Panc1 (cell line): ENCODE results near the gene ELMO1. TPM values are rescaled to one million over a fixed set of nuclear protein-coding genes. Genes with fewer than 3 reads are reported as not detected.

Experiments
- ATAC-seq: fragments of 200-7000 bp; cut with Tn5 transposase; 2 replicates; pipeline ENCODE4 v1.9.1; 2020; ENCODE audit warnings: mild to moderate bottlenecking, moderate library complexity
- BruUV-seq: library from RNA; stranded (reverse); fragments of 400-500 nt; replicated peaks from 2 replicates; lab custom pipeline; 2021; lab: Mats Ljungman, UMichigan
- CTCF ChIA-PET: fragments of 300-600 bp; sonication (Branson Sonifier 250); formaldehyde crosslinking; loops from one replicate; lab custom pipeline; 2022; ENCODE audit warnings: antibody characterized with exemption; lab: Charles Lee
- POLR2A ChIA-PET: fragments of 300-600 bp; sonication (Branson Sonifier 250); formaldehyde crosslinking; loops from one replicate; lab custom pipeline; 2022; ENCODE audit warnings: antibody characterized with exemption; lab: Charles Lee
- DNase-seq: peaks from one replicate; pipeline ENCODE4 v3.0.0-alpha.2; 2010; ENCODE audit warnings: low read depth, low spot score
- H3K27ac ChIP-seq: 2 replicates; pipeline ENCODE4 v1.5.1; 2011; ENCODE audit warnings: mild to moderate bottlenecking, low read length, inconsistent platforms
- H3K27me3 ChIP-seq: fragments of 200-500 bp; sonication (Bioruptor generic); 2 replicates; pipeline ENCODE4 v1.6.0; 2014; ENCODE audit warnings: low read length, inconsistent platforms; ENCODE audit not compliant: control insufficient read depth, insufficient read depth
- H3K36me3 ChIP-seq: fragments of 200-500 bp; sonication (Bioruptor generic); 2 replicates; pipeline ENCODE4 v1.5.1; 2014; ENCODE audit warnings: inconsistent platforms, mild to moderate bottlenecking, low read length, moderate library complexity; ENCODE audit not compliant: control insufficient read depth, insufficient read depth
- H3K4me1 ChIP-seq: 2 replicates; pipeline ENCODE4 v1.5.1; 2011; ENCODE audit warnings: inconsistent platforms, mild to moderate bottlenecking, low read length, moderate library complexity; ENCODE audit not compliant: control insufficient read depth, insufficient read depth
- H3K4me3 ChIP-seq, 2 experiments: 2 replicates each; pipeline ENCODE4 v1.5.1; 2011 to 2012; ENCODE audit warnings: low read depth in 2 of 2, low read length in 2 of 2, mild to moderate bottlenecking in 2 of 2, inconsistent platforms in 1 of 2, moderate library complexity in 1 of 2
- H3K9me3 ChIP-seq: fragments of 200-500 bp; sonication (Bioruptor generic); 2 replicates; pipeline ENCODE4 v1.5.1; 2014; ENCODE audit warnings: low read depth, mild to moderate bottlenecking, inconsistent platforms, low read length, moderate library complexity; ENCODE audit not compliant: control insufficient read depth, insufficient read depth
- CTCF ChIP-seq: fragments of 450-650 bp; IDR thresholded peaks from 2 replicates; pipeline ENCODE4 v1.5.1; 2017; ENCODE audit warnings: mild to moderate bottlenecking
- POLR2AphosphoS5 ChIP-seq: IDR thresholded peaks from 2 replicates; pipeline ENCODE4 v1.6.1; 2012; ENCODE audit warnings: mild to moderate bottlenecking, low read depth, low read length, moderate library complexity
- REST ChIP-seq, 2 experiments: IDR thresholded peaks; 2 replicates each; pipeline ENCODE4 v1.6.1; 2011 to 2012; ENCODE audit warnings: low read depth in 2 of 2, control low read depth in 1 of 2, low read length in 1 of 2, mild to moderate bottlenecking in 1 of 2, moderate library complexity in 1 of 2; ENCODE audit not compliant: insufficient read depth in 1 of 2
- SIN3A ChIP-seq: IDR thresholded peaks from 2 replicates; pipeline ENCODE4 v1.6.1; 2012; ENCODE audit warnings: low read depth, mild to moderate bottlenecking, low read length, moderate library complexity, borderline replicate concordance; ENCODE audit not compliant: insufficient read depth
- TCF7L2 ChIP-seq: IDR thresholded peaks from 2 replicates; pipeline ENCODE4 v1.6.1; 2011; ENCODE audit warnings: mild to moderate bottlenecking, low read depth, low read length, inconsistent platforms
- in situ Hi-C: cut with HindIII; loops from 2 replicates; pipeline ENCODE4 v1.10.0; 2016; ENCODE audit warnings: low sequenced_read_pairs, low pct_unique_long_range_greater_than_20kb
- intact Hi-C: fragments of 100-400 bp; cut with micrococcal nuclease; formaldehyde crosslinking; loops from one replicate; pipeline ENCODE4 v1.10.0; 2022; ENCODE audit not compliant: unreplicated experiment
- total RNA-seq: library from RNA; stranded (reverse); gene quantifications from one replicate; pipeline ENCODE4 v1.2.1, GENCODE V29; 2021; ENCODE audit not compliant: unreplicated experiment

Gene ELMO1
- total RNA-seq, 1 experiment from 2014 or later, result 0.80 TPM

- POLR2A ChIA-PET, result no interaction called here
- BruUV-seq, result no TSS peak
- intact Hi-C loops, result no loop called here
- ATAC-seq (no peak), DNase-seq (no peak)
- Histone ChIP-seq H3K27me3 (no peaks in the 10 kb centered on the region), H3K4me3 (no peak overlapping the region), H3K4me1 (no peaks in the 10 kb centered on the region), H3K27ac (no peak overlapping the region), H3K9me3 (peaks cover 16% of the 10 kb centered on the region; the same call in 1 of the 2 replicates), H3K36me3 (no peaks in the 10 kb centered on the region)
- in situ Hi-C loops, result no loop called here
- TF ChIP-seq CTCF, result no peak
- TF ChIP-seq SIN3A, result no peak
- TF ChIP-seq TCF7L2, result no peak
- CTCF ChIA-PET, result no interaction called here
Observed at GRCh38 chr7:36819639-36820038, 629.0 kb downstream of the ELMO1 start.

GRCh38 chr7:36814311-36814710 is 634.4 kb downstream of the ELMO1 start:
- H3K9me3 ChIP-seq, result peaks cover 16% of the 10 kb centered on the region; the same call in 1 of the 2 replicates
- POLR2A ChIA-PET, result no interaction called here
- BruUV-seq, result no TSS peak
- CTCF ChIA-PET, result no interaction called here
- no peak for DNase-seq
- H3K27ac ChIP-seq, result no peak overlapping the region
- intact Hi-C loops (no loop called here), in situ Hi-C loops (no loop called here)
- H3K4me3 ChIP-seq, result no peak overlapping the region
- ATAC-seq, result no peak
- no peaks in the 10 kb centered on the region for H3K4me1 ChIP-seq
- no peak for TF ChIP-seq POLR2AphosphoS5
- TF ChIP-seq SIN3A, result no peak
- TF ChIP-seq CTCF, result no peak
- no peak for TF ChIP-seq TCF7L2
- TF ChIP-seq REST (IDR thresholded peaks at IDR 0.05; ENCODE audit: insufficient read depth in 1 of 2, low read depth in 2 of 2, low read length in 1 of 2), result no peak
- no peaks in the 10 kb centered on the region for H3K36me3 ChIP-seq
- no peaks in the 10 kb centered on the region for H3K27me3 ChIP-seq
